Ovary (tissue), 3 donors: ENCODE results near the gene ARL8A.

Experiments
- EP300 ChIP-seq: sonication (generic); formaldehyde crosslinking; IDR thresholded peaks from one replicate; pipeline ENCODE4 v1.6.1; 2017; ENCODE audit warnings: antibody characterized with exemption
- POLR2A ChIP-seq: fragments of 450-650 bp; IDR thresholded peaks from one replicate; pipeline ENCODE4 v1.6.1; 2017; ENCODE audit warnings: antibody characterized with exemption, mild to moderate bottlenecking, moderate library complexity
- TF ChIP-seq, protein P1 (sequence below), 3 donors: fragments of 450-650 bp in 2 of 3; fragments of 200-600 bp in 1 of 3; IDR thresholded peaks; one replicate each; pipeline versions ENCODE4 v1.5.1 to v1.8.0; 2016 to 2022; ENCODE audit warnings: antibody characterized with exemption in 3 of 3, mild to moderate bottlenecking in 1 of 3
- donor health status: DM: no; HTN: no; CAD: no.

- TF ChIP-seq, protein P1, sequence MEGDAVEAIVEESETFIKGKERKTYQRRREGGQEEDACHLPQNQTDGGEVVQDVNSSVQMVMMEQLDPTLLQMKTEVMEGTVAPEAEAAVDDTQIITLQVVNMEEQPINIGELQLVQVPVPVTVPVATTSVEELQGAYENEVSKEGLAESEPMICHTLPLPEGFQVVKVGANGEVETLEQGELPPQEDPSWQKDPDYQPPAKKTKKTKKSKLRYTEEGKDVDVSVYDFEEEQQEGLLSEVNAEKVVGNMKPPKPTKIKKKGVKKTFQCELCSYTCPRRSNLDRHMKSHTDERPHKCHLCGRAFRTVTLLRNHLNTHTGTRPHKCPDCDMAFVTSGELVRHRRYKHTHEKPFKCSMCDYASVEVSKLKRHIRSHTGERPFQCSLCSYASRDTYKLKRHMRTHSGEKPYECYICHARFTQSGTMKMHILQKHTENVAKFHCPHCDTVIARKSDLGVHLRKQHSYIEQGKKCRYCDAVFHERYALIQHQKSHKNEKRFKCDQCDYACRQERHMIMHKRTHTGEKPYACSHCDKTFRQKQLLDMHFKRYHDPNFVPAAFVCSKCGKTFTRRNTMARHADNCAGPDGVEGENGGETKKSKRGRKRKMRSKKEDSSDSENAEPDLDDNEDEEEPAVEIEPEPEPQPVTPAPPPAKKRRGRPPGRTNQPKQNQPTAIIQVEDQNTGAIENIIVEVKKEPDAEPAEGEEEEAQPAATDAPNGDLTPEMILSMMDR (IDR thresholded peaks at IDR 0.05) = no peak
- TF ChIP-seq POLR2A (no peak), EP300 (no peak)
These were observed 19.9 kb upstream of the ARL8A start for GRCh38 chr1:202164271-202165037.
